Measurements from ENCODE around the gene SEC14L6. TPM values are rescaled to one million over a fixed set of nuclear protein-coding genes. Genes with fewer than 3 reads are reported as not detected.
"Not testable (repeated sequence)": the region's sequence is repeated elsewhere in the genome, so short reads cannot be mapped to it uniquely, and the experiment has no call there.

The SEC14L6 gene
- total RNA-seq, 8 experiments from 2014 or later, result 0.05 to 2.6 (median 0.18) TPM; not detected in 1

DNA sequence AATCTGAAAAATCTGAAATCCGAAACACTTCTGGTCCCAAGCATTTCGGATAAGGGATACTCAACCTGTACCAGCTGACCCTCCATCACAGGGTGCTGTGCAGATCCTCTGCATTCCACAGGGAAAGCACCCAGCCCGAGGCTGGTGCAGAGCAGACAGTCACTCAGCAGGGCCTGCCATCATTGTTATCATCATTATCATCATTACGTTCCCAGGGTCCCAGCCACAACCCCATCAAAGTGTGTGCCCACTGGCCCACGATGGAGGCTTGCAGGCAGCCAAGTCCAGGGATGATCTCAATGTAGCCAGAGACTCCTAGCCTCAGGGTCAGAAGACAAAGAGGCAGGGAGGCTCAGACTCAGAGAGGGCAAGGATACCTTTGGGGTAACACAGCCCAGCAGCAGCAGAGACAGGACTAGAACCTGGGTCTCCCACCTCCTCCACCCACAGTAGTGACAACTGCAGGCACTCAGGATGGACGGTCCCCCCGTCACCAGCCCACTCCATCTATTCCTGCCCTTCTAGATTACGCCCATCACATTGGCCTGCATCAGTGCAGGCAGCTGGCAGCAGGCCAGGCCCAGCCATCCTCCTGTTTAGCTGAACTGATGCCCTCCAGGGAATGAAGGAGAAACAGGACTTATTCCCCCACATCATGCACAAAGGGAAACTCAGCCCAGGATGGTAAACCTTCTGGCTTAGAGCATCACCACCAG is 17.7 kb upstream of the SEC14L6 start:
- no peak overlapping the region for H3K27ac ChIP-seq
- WGBS, 10 experiments, result 10 to 83% (median 50%) methylated on average over 1 to 4 of the region's 8 CpGs; no CpG with 5 or more reads in 3 of the 10 experiments
- peak in 5 of 8 experiments; percentile 22 to 52 (median 45) for ATAC-seq (replicated peaks in 6 of 8)
- H3K4me3 ChIP-seq, result no peak overlapping the region
- peaks cover 0 to 5% of the 10 kb centered on the region in 2 donors for H3K4me1 ChIP-seq (replicated peaks in 1 of 2)
- in situ Hi-C loops (cut with MboI; ENCODE audit: low pct_unique_long_range_greater_than_20kb in 2 of 9, low sequenced_read_pairs in 9 of 9, unreplicated experiment in 9 of 9), result no loop called here

DNA sequence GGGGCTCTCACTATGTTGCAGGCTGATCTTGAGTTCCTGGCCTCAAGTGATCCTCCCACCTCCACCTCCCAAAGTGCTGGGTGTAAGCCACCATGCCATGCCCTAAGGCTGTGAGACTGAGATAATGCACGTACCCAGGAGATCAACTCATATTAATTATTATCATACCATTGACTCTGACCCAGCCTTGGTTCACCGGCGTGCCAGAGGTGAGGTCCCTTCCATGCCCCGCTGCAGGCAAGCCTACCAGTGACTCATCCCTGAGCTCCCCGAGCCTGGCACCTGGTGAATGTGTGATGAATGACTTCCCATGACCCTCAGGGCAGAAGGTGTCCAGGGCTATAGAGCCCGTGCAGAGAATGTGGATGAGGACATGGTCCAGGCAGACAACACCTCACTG is 15.8 kb upstream of the SEC14L6 start:
- ATAC-seq (replicated peaks in 6 of 8), result no peak
- in situ Hi-C loops (cut with MboI; ENCODE audit: low pct_unique_long_range_greater_than_20kb in 2 of 9, low sequenced_read_pairs in 9 of 9, unreplicated experiment in 9 of 9), result no loop called here
- Histone ChIP-seq H3K4me3 (no peak overlapping the region), H3K27ac (no peak overlapping the region), H3K4me1 (replicated peaks in 1 of 2) (peaks cover 0 to 5% of the 10 kb centered on the region in 2 donors)
- WGBS, 10 experiments, result 53 to 100% methylated on average over 1 to 3 of the region's 6 CpGs; no CpG with 5 or more reads in 8 of the 10 experiments

DNA sequence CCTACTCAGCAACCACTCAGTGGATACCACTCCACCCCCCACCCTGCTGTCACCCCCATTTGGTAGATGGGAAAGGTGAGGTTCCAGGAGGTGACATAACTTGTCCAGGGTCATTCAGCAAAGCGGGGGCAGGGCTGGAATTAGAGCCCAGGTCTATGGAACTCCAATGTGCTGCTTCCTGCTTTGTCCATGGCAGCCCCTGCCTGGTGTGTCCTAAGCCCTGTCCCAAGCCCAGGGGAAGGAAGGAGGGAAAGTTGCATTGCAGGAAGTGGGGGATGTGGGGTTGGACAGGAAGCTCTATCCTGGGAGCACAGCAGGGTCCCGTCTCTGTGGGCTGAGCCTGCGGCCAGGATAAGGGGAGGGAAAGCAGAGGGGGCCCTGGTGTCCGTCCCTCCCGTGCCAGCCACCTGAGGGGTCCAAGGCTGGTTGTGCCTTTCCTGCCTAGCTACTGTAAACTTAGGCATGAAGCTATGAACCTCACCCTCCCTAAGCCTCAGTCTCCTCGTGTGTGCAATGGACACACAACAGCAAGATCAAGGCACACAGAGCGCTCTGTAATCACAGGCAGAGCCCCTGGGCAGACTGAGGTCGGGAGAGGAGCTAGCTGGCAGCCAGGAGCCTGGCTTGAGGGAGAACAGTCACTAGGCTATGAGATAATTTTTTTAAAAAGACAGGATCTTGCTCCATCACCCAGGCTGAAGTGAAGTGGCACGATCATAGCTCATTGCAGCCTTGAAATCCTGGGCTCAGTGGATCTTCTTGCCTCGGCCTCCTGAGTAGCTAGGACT is 15.1 kb upstream of the SEC14L6 start:
- ATAC-seq (replicated peaks in 6 of 8), result no peak
- H3K4me1 ChIP-seq (replicated peaks in 1 of 2), result peaks cover 0 to 5% of the 10 kb centered on the region in 2 donors
- 38 to 100% (median 76%) methylated on average over 1 to 4 of the region's 10 CpGs; no CpG with 5 or more reads in 1 of the 10 experiments for WGBS, 10 experiments
- no peak overlapping the region for H3K4me3 ChIP-seq
- in situ Hi-C loops (cut with MboI; ENCODE audit: low pct_unique_long_range_greater_than_20kb in 2 of 9, low sequenced_read_pairs in 9 of 9, unreplicated experiment in 9 of 9), result no loop called here
- H3K27ac ChIP-seq, result no peak overlapping the region

DNA sequence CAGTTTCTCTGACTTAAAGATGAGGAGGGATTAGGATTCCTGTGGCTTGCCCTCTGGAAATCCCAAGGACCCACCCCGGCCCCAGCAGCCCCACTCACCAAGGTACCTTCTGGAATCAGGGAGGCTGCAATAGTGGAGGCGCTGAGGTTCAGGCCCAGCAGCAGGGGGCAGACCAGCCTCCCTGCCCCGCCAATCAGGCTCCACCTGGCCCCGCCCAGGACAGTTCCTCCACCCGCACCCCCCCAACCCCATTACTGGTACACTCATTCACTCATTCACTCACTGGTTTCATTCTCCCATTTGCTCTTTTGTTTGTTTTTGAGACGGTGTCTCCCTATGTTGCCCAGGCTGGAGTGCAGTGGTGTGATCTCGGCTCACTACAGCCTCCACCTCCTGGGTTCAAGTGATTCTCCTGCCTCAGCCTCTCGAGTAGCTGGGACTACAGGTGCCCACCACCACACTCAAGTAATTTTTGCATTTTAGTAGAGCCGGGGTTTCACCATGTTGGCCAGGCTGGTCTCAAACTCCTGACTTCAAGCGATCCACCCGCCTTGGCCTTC is 14.2 kb upstream of the SEC14L6 start:
- H3K27ac ChIP-seq; H3K4me1 ChIP-seq (replicated peaks in 1 of 2); in situ Hi-C loops (cut with MboI; ENCODE audit: low pct_unique_long_range_greater_than_20kb in 2 of 9, low sequenced_read_pairs in 9 of 9, unreplicated experiment in 9 of 9); H3K4me3 ChIP-seq: not testable (repeated sequence)
- ATAC-seq (replicated peaks in 6 of 8), result peak in 1 of 8 experiments; percentile 43
- WGBS, 10 experiments, result 100% methylated on average over 1 to 2 of the region's 11 CpGs; no CpG with 5 or more reads in 7 of the 10 experiments

DNA sequence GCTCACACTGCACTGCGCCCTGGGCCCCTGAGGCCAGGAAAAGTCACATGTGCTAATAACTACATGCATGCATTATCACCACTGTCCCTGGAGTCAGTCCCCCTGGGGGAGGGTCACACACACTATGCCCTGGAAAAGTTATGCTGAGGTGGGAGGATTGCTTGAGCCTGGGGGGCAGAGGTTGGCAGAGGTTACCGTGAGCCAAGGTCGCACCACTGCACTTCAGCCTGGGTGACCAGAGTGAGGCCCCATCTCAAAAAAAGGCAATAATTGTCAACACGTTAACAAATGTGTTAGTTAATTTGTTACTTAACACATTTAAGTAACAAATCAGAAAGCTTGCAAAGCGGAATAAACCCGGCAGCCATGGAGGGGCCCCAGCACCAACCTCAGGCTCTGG is 13.3 kb upstream of the SEC14L6 start:
- ATAC-seq (replicated peaks in 6 of 8), result peak in 1 of 8 experiments; percentile 22
- peaks cover 0 to 5% of the 10 kb centered on the region in 2 donors for H3K4me1 ChIP-seq (replicated peaks in 1 of 2)

DNA sequence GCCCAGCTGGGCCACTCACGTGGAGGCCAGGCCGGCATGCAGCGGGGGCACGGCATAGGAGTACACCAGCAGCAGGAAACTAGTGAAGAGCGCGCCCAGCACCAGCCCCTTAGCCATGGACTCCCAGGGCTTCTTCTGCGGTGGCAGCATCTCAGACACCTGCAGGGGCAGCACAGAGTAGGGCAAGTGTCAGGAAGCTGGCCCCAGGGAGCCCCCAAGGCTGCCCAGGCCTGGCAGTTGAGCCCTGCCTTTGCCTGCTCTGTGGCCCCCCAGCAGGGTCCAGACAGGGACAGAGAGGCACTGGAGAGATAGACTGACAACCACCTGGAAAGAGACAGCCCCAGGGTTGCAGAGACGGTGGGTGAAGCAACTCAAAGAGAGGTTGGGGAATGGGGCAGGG is 10.7 kb upstream of the SEC14L6 start:
- WGBS, 10 experiments, result 0 to 90% (median 37%) methylated on average over 1 to 2 of the region's 8 CpGs; no CpG with 5 or more reads in 2 of the 10 experiments

More for the DNA sequence above, 13.3 kb upstream of the SEC14L6 start:
- in situ Hi-C loops (cut with MboI; ENCODE audit: low pct_unique_long_range_greater_than_20kb in 2 of 9, low sequenced_read_pairs in 9 of 9, unreplicated experiment in 9 of 9), result no loop called here
- Histone ChIP-seq H3K27ac (no peak overlapping the region), H3K4me3 (no peak overlapping the region)
- whole genome bisulfite sequencing, 10 experiments, result 10 to 83% (median 47%) methylated on average over 1 to 5 of the region's 6 CpGs; no CpG with 5 or more reads in 3 of the 10 experiments

DNA sequence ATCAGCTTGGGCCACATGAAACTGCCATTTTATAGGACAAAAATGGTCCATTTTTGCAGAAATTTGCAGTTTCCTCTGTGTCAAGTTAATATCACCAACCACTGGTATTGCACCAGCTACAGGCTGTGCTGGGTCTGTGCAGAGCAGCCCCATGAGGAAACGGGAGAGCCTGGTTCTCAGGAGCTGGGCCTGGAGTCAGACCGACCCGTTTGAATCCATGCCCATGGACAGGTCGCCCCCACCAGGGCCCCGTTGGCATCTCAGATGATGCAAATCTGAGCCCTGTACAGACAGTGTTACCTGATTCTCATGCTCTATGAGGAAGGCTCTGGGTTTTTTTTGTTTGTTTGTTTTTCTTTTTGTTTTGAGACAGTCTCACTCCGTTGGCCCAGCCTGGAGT is 9.8 kb upstream of the SEC14L6 start:
- peak in 1 of 8 experiments; percentile 15 for ATAC-seq (replicated peaks in 6 of 8)
- in situ Hi-C loops (cut with MboI; ENCODE audit: low pct_unique_long_range_greater_than_20kb in 2 of 9, low sequenced_read_pairs in 9 of 9, unreplicated experiment in 9 of 9), result no loop called here
- peaks cover 0 to 3% of the 10 kb centered on the region in 2 donors for H3K4me1 ChIP-seq (replicated peaks in 1 of 2)
- WGBS, 10 experiments, result 40 to 80% (median 67%) methylated on average over 1 to 6 of the region's 6 CpGs; no CpG with 5 or more reads in 4 of the 10 experiments
- H3K27ac ChIP-seq, result no peak overlapping the region
- no peak overlapping the region for H3K4me3 ChIP-seq

More for the DNA sequence above, 10.7 kb upstream of the SEC14L6 start:
- no peak overlapping the region for H3K4me3 ChIP-seq
- in situ Hi-C loops (cut with MboI; ENCODE audit: low pct_unique_long_range_greater_than_20kb in 2 of 9, low sequenced_read_pairs in 9 of 9, unreplicated experiment in 9 of 9), result no loop called here
- peaks cover 0 to 3% of the 10 kb centered on the region in 2 donors for H3K4me1 ChIP-seq (replicated peaks in 1 of 2)
- peak in 1 of 8 experiments; percentile 11 for ATAC-seq (replicated peaks in 6 of 8)
- H3K27ac ChIP-seq, result no peak overlapping the region

DNA sequence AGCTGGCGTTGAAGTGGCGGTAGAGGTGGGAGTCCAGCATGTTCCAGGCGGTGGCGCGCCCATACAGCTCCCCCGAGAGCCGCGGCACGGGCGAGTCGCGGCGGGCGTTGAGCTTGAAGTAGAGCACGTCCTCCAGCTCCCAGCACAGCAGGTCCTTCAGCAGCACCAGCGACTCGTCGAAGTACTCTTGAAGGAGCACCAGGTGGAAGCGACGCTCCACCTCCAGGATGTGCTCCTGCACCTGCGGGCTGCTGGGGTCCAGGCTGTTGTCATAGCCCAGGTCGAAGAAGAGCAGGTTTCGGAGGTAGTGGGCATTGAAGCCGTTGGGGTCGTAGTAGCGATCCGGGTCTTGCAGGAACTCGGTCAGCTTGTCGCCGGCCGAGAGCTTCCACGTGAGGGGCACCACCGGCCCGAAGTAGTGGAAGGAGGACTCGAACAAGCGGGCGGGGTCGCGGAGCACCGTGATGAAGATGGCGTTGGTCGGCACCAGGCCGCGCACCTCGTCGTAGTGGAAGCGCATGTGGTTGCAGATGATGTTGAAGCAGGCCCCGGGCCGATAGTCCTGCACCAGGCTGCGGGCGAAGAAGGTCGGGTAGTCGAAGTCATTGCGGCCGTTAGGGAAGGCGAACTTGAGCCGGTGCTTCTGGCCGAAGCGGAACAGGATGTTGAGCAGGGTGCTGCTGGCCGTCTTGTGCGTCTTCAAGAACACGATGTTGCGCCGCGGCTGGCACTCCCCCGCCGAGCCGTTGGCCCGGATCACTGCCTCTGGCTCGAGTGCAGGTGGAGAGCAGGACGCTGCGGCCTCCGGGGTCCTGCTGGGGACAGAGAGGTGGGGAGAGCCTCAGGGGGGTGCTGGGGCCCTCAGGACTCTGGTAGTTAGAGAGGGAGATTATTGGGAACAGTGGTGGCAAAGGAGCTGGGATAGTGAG is 9.0 kb upstream of the SEC14L6 start:
- ATAC-seq (replicated peaks in 6 of 8), result no peak
- WGBS, 10 experiments, result 85 to 95% (median 93%) methylated on average over 10 to 54 of the region's 73 CpGs; no CpG with 5 or more reads in 4 of the 10 experiments
- no peak overlapping the region for H3K4me3 ChIP-seq
- no peak overlapping the region for H3K27ac ChIP-seq
- H3K4me1 ChIP-seq (replicated peaks in 1 of 2), result peaks cover 0 to 3% of the 10 kb centered on the region in 2 donors
- in situ Hi-C loops (cut with MboI; ENCODE audit: low pct_unique_long_range_greater_than_20kb in 2 of 9, low sequenced_read_pairs in 9 of 9, unreplicated experiment in 9 of 9), result no loop called here

DNA sequence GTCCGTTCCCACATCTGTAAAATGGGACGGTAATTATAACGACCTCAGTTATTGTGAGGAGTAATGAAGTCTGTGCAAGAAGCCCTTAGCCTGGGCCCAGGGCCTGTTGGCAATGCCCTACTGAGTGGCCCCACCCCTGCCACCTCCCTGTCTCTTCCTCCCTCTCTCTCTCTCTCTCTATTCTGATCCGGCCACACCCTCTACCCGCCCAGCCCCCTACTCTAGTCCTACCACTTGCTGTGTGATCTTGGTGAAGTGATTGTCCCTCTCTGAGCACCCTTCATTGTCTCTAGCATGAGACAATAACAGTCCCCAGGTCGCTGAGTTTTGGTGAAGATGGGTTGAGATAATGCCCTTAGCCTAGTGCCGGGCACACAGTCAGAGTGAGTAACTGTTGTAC is 7.4 kb upstream of the SEC14L6 start:
- in situ Hi-C loops (cut with MboI; ENCODE audit: low pct_unique_long_range_greater_than_20kb in 2 of 9, low sequenced_read_pairs in 9 of 9, unreplicated experiment in 9 of 9), result no loop called here
- Histone ChIP-seq H3K27ac (no peak overlapping the region), H3K4me3 (no peak overlapping the region), H3K4me1 (replicated peaks in 1 of 2) (no peaks in the 10 kb centered on the region)
- 57% methylated on average over 2 of the region's 7 CpGs; no CpG with 5 or more reads in 9 of the 10 experiments for WGBS, 10 experiments
- ATAC-seq (replicated peaks in 6 of 8), result no peak

DNA sequence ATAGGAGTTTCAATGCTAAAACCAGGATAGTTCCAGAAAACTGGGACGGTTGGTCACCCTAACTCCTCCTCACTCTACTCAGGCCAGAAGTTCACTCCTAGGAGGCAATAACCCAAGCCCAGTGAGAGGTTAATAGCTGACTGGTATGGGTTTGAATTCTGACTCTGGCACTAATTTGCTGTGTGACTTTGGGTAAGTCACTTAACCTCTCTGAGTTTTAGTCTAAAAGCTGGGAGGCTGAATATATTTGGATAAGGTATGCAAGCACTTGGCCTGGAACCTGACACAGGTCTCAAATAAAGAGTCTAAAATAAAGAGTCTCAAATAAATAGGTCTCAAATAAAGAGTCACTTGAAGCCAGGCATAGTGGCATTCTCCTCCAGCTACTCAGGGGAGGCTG is 6.2 kb upstream of the SEC14L6 start:
- in situ Hi-C loops (cut with MboI; ENCODE audit: low pct_unique_long_range_greater_than_20kb in 2 of 9, low sequenced_read_pairs in 9 of 9, unreplicated experiment in 9 of 9), result no loop called here
- ATAC-seq (replicated peaks in 6 of 8), result no peak

DNA sequence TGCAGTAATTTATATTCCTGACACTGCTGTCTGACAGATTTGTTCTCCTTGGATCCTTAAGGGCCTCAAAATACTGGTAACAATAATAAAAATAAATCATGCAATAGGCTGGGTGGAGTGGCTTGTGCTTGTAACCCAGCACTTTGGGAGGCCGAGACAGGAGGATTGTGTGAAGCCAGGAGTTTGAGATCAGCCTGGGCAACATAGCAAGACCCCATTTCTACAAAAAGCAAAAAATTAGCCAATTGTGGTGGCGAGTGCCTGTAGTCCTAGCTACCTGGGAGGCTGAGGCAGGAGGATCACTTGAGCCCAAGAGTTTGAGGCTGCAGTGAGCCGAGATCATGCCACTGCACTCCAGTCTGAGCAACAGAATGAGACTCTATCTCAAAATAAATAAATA is 5.3 kb upstream of the SEC14L6 start:
- not testable (repeated sequence) for H3K4me1 ChIP-seq (replicated peaks in 1 of 2); ATAC-seq (replicated peaks in 6 of 8); H3K4me3 ChIP-seq

More for the DNA sequence above, 6.2 kb upstream of the SEC14L6 start:
- 0 to 40% (median 0%) methylated on average over 1 of the region's 1 CpG; no CpG with 5 or more reads in 7 of the 10 experiments for WGBS, 10 experiments
- Histone ChIP-seq H3K4me3 (no peak overlapping the region), H3K4me1 (replicated peaks in 1 of 2) (no peaks in the 10 kb centered on the region), H3K27ac (no peak overlapping the region)

DNA sequence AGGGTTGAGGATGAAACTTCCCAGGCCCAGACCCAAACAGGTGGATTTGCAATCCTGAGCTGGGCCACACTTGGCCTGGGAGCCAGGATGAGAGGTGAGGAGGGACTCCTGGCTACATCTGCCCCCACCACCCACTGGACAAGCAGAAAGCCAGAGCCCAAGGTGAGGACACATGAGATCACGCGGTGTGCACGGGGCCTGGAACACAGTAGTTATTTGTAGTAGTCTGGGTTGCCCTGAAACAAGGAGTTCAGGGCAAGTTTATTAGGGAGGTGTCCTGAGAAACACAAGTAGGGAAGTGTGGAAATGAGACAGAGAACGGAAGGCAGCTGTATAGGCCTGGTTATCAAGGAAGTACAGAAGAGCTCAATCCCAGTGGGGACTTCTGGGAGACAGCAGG is 647 bp upstream of the SEC14L6 start:
- Histone ChIP-seq H3K4me3 (no peak overlapping the region), H3K27ac (no peak overlapping the region), H3K4me1 (replicated peaks in 1 of 2) (peaks cover 0 to 7% of the 10 kb centered on the region in 2 donors)
- ATAC-seq (replicated peaks in 6 of 8), result no peak
- in situ Hi-C loops (cut with MboI; ENCODE audit: low pct_unique_long_range_greater_than_20kb in 2 of 9, low sequenced_read_pairs in 9 of 9, unreplicated experiment in 9 of 9), result no loop called here
- WGBS, 10 experiments, result 53 to 87% (median 80%) methylated on average over 1 to 4 of the region's 4 CpGs; no CpG with 5 or more reads in 3 of the 10 experiments

More for the DNA sequence above, 5.3 kb upstream of the SEC14L6 start:
- H3K27ac ChIP-seq; in situ Hi-C loops (cut with MboI; ENCODE audit: low pct_unique_long_range_greater_than_20kb in 2 of 9, low sequenced_read_pairs in 9 of 9, unreplicated experiment in 9 of 9): not testable (repeated sequence)
- 0 to 94% (median 80%) methylated on average over 1 to 3 of the region's 3 CpGs; no CpG with 5 or more reads in 3 of the 10 experiments for WGBS, 10 experiments
